K562 (cell line): Measurements from ENCODE around the gene SGK1. TPM values are rescaled to one million over a fixed set of nuclear protein-coding genes. Genes with fewer than 3 reads are reported as not detected.

Source experiments
- CBX3 ChIP-seq, 2 experiments: IDR thresholded peaks; 1 replicate in 1 of 2; 2 replicates in 1 of 2; pipeline ENCODE4 v1.6.1; 2012; ENCODE audit warnings: inconsistent platforms in 2 of 2, low read length in 2 of 2, borderline replicate concordance in 1 of 2, control low read depth in 1 of 2
- CEBPG ChIP-seq, 3 experiments: fragments of 200-800 bp in 1 of 3; sonication (Bioruptor generic) in 1 of 3; sonication (generic) in 1 of 3; formaldehyde crosslinking in 1 of 3; IDR thresholded peaks in 2 of 3; conservative IDR thresholded peaks in 1 of 3; 2 replicates each; pipeline versions ENCODE4 v1.6.1 to v1.8.0; 2016 to 2022; ENCODE audit warnings: missing compliant biosample characterization in 2 of 3, missing genetic modification characterization in 2 of 3, mild to moderate bottlenecking in 1 of 3, missing genetic modification reagents in 1 of 3
- KDM2B ChIP-seq: fragments of 250-450 bp; sonication (Bioruptor Pico); IDR thresholded peaks from 2 replicates; pipeline ENCODE4 v1.8.0; 2021; ENCODE audit warnings: mild to moderate bottlenecking, moderate library complexity
- NCOA6 ChIP-seq: fragments of 450-650 bp; IDR thresholded peaks from 2 replicates; pipeline ENCODE4 v1.6.1; 2017; ENCODE audit warnings: mild to moderate bottlenecking
- RCOR1 ChIP-seq, 2 experiments: IDR thresholded peaks; 2 replicates each; pipeline ENCODE4 v1.6.1; 2012; ENCODE audit warnings: low read depth in 2 of 2, low read length in 2 of 2, borderline replicate concordance in 1 of 2, improper control_type of control experiment in 1 of 2
- polyA plus RNA-seq, 8 experiments: library from polyadenylated mRNA; depleted of rRNA in 4 of 8; stranded (reverse) in 5 of 8; unstranded in 3 of 8; fragments of >200 nt; fragmentation: Nextera tagmentation in 2 of 8; fragmentation: Illumina TruSeq in 1 of 8; extraction: Ambion mirVana in 2 of 8; extraction: Trizol in 1 of 8; gene quantifications; 2 replicates each; pipeline versions ENCODE4 v1.2.1 to v1.2.3, GENCODE V29; 2011 to 2014; ENCODE audit warnings: inconsistent platforms in 1 of 8, missing spikeins in 1 of 8
- total RNA-seq, 7 experiments: library from RNA; depleted of rRNA in 6 of 7; stranded (reverse); fragments of >200 nt in 6 of 7; fragmentation: Illumina TruSeq in 2 of 7; extraction: Trizol in 2 of 7; gene quantifications; 2 replicates each; pipeline versions ENCODE4 v1.2.1 to v1.2.3, GENCODE V29; 2011 to 2021; ENCODE audit warnings: low replicate concordance in 1 of 7
- TF ChIP-seq, protein P1 (sequence below): fragments of 450-650 bp; IDR thresholded peaks from 2 replicates; pipeline ENCODE4 v1.6.1; 2016; ENCODE audit warnings: mild to moderate bottlenecking, moderate library complexity
- TF ChIP-seq, protein P2 (sequence below), 2 experiments: IDR thresholded peaks; 2 replicates each; pipeline ENCODE4 v1.6.1; 2012; ENCODE audit warnings: improper control_type of control experiment in 2 of 2, low read depth in 2 of 2, low read length in 2 of 2, borderline replicate concordance in 1 of 2
- TF ChIP-seq, protein P3 (sequence below): fragments of 450-650 bp; IDR thresholded peaks from 2 replicates; pipeline ENCODE4 v1.7.0; 2016; ENCODE audit warnings: borderline replicate concordance

The SGK1 gene
- total and polyA plus RNA-seq, 9 of the 15 experiments (the other 6 are each of a cell fraction or from before 2014, with no cell fraction given), result 3.5 to 7.2 (median 3.9) TPM

DNA sequence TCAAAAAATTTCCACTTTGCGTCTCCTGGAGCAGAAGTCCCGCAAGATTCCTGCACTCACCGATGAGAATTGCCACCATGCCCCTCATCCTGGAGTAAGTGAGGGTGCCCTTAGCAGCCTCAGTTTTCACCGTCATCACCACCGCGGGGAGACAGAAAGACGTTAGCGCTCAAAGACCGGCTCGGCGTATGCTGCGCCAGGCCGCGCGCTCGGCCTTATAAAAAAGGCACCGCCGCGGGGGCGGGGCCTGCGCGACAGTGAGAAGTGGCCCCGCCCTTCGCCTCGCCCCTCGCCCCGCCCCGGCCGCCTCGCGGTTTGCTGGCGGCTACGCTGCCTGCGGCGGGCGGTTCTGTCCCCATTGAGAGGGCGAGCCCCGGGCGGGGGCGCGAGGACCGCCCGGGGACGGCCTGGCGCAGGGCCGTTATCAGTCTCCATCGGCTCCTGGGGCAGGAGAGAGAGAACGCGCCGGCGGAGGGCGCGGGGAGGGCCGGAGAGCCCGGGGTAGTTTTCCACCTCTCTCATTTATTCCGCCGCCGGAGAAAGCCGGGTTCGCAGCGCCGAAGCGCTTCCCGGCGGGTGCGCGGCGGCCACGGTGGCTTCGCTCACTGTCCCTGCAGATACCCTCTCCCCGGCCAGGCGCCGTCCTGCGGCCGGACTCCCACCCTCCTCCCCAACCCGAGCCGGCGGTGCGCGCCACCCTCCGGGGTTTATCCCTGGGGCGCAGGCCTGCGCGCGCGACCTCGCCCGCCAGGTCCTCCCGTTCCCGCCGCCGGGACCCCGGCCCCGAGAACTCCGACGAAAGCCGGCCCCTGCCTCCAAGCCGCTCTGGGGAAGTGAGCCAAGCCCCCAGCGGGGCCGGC lies 143.0 kb downstream of the SGK1 start (continued):
- TF ChIP-seq, protein P1, sequence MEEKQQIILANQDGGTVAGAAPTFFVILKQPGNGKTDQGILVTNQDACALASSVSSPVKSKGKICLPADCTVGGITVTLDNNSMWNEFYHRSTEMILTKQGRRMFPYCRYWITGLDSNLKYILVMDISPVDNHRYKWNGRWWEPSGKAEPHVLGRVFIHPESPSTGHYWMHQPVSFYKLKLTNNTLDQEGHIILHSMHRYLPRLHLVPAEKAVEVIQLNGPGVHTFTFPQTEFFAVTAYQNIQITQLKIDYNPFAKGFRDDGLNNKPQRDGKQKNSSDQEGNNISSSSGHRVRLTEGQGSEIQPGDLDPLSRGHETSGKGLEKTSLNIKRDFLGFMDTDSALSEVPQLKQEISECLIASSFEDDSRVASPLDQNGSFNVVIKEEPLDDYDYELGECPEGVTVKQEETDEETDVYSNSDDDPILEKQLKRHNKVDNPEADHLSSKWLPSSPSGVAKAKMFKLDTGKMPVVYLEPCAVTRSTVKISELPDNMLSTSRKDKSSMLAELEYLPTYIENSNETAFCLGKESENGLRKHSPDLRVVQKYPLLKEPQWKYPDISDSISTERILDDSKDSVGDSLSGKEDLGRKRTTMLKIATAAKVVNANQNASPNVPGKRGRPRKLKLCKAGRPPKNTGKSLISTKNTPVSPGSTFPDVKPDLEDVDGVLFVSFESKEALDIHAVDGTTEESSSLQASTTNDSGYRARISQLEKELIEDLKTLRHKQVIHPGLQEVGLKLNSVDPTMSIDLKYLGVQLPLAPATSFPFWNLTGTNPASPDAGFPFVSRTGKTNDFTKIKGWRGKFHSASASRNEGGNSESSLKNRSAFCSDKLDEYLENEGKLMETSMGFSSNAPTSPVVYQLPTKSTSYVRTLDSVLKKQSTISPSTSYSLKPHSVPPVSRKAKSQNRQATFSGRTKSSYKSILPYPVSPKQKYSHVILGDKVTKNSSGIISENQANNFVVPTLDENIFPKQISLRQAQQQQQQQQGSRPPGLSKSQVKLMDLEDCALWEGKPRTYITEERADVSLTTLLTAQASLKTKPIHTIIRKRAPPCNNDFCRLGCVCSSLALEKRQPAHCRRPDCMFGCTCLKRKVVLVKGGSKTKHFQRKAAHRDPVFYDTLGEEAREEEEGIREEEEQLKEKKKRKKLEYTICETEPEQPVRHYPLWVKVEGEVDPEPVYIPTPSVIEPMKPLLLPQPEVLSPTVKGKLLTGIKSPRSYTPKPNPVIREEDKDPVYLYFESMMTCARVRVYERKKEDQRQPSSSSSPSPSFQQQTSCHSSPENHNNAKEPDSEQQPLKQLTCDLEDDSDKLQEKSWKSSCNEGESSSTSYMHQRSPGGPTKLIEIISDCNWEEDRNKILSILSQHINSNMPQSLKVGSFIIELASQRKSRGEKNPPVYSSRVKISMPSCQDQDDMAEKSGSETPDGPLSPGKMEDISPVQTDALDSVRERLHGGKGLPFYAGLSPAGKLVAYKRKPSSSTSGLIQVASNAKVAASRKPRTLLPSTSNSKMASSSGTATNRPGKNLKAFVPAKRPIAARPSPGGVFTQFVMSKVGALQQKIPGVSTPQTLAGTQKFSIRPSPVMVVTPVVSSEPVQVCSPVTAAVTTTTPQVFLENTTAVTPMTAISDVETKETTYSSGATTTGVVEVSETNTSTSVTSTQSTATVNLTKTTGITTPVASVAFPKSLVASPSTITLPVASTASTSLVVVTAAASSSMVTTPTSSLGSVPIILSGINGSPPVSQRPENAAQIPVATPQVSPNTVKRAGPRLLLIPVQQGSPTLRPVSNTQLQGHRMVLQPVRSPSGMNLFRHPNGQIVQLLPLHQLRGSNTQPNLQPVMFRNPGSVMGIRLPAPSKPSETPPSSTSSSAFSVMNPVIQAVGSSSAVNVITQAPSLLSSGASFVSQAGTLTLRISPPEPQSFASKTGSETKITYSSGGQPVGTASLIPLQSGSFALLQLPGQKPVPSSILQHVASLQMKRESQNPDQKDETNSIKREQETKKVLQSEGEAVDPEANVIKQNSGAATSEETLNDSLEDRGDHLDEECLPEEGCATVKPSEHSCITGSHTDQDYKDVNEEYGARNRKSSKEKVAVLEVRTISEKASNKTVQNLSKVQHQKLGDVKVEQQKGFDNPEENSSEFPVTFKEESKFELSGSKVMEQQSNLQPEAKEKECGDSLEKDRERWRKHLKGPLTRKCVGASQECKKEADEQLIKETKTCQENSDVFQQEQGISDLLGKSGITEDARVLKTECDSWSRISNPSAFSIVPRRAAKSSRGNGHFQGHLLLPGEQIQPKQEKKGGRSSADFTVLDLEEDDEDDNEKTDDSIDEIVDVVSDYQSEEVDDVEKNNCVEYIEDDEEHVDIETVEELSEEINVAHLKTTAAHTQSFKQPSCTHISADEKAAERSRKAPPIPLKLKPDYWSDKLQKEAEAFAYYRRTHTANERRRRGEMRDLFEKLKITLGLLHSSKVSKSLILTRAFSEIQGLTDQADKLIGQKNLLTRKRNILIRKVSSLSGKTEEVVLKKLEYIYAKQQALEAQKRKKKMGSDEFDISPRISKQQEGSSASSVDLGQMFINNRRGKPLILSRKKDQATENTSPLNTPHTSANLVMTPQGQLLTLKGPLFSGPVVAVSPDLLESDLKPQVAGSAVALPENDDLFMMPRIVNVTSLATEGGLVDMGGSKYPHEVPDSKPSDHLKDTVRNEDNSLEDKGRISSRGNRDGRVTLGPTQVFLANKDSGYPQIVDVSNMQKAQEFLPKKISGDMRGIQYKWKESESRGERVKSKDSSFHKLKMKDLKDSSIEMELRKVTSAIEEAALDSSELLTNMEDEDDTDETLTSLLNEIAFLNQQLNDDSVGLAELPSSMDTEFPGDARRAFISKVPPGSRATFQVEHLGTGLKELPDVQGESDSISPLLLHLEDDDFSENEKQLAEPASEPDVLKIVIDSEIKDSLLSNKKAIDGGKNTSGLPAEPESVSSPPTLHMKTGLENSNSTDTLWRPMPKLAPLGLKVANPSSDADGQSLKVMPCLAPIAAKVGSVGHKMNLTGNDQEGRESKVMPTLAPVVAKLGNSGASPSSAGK, result no peak; the same call in 1 of the 2 replicates
- TF ChIP-seq CEBPG (CRISPR knock-in tag; IDR thresholded peaks at IDR 0.05), result no peak
- TF ChIP-seq CEBPG (tag; conservative IDR thresholded peaks at IDR 0.05 in 1 of 2, IDR thresholded peaks at IDR 0.05 in 1 of 2), result no peak
- TF ChIP-seq, protein P2, sequence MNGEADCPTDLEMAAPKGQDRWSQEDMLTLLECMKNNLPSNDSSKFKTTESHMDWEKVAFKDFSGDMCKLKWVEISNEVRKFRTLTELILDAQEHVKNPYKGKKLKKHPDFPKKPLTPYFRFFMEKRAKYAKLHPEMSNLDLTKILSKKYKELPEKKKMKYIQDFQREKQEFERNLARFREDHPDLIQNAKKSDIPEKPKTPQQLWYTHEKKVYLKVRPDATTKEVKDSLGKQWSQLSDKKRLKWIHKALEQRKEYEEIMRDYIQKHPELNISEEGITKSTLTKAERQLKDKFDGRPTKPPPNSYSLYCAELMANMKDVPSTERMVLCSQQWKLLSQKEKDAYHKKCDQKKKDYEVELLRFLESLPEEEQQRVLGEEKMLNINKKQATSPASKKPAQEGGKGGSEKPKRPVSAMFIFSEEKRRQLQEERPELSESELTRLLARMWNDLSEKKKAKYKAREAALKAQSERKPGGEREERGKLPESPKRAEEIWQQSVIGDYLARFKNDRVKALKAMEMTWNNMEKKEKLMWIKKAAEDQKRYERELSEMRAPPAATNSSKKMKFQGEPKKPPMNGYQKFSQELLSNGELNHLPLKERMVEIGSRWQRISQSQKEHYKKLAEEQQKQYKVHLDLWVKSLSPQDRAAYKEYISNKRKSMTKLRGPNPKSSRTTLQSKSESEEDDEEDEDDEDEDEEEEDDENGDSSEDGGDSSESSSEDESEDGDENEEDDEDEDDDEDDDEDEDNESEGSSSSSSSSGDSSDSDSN (IDR thresholded peaks at IDR 0.05; ENCODE audit: borderline replicate concordance in 1 of 2, low read depth in 2 of 2, low read length in 2 of 2), result peak; percentile 91 to 95
- TF ChIP-seq KDM2B (CRISPR knock-in tag), result peak; percentile 92; the same call in 1 of the 2 replicates
- TF ChIP-seq RCOR1 (IDR thresholded peaks at IDR 0.05; ENCODE audit: borderline replicate concordance in 1 of 2, low read depth in 2 of 2, low read length in 2 of 2), result peak; percentile 12 to 88; a peak in 3 of 4 replicates
- TF ChIP-seq, protein P3, sequence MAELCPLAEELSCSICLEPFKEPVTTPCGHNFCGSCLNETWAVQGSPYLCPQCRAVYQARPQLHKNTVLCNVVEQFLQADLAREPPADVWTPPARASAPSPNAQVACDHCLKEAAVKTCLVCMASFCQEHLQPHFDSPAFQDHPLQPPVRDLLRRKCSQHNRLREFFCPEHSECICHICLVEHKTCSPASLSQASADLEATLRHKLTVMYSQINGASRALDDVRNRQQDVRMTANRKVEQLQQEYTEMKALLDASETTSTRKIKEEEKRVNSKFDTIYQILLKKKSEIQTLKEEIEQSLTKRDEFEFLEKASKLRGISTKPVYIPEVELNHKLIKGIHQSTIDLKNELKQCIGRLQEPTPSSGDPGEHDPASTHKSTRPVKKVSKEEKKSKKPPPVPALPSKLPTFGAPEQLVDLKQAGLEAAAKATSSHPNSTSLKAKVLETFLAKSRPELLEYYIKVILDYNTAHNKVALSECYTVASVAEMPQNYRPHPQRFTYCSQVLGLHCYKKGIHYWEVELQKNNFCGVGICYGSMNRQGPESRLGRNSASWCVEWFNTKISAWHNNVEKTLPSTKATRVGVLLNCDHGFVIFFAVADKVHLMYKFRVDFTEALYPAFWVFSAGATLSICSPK, result no peak
- TF ChIP-seq CBX3 (IDR thresholded peaks at IDR 0.05; ENCODE audit: borderline replicate concordance in 1 of 2, low read length in 2 of 2), result no peak
- no peak for TF ChIP-seq NCOA6
